LNCAP (cell line): ENCODE measurements around the gene TMEM156.

ENCODE experiments used
- CTCF ChIP-seq: fragments of 450-650 bp; IDR thresholded peaks from 2 replicates; pipeline ENCODE4 v1.5.1; 2017; ENCODE audit warnings: mild to moderate bottlenecking

Gene TMEM156

GRCh38 chr4:38950734-38951133 lies 81.5 kb downstream of the TMEM156 start:
- TF ChIP-seq CTCF: no peak

GRCh38 chr4:38950159-38950558 lies 82.0 kb downstream of the TMEM156 start:
- no peak for TF ChIP-seq CTCF

GRCh38 chr4:38949411-38950051 lies 82.7 kb downstream of the TMEM156 start:
- no peak for TF ChIP-seq CTCF

GRCh38 chr4:38948551-38948950 lies 83.7 kb downstream of the TMEM156 start:
- TF ChIP-seq CTCF: no peak

- no peak for TF ChIP-seq CTCF
These were observed 85.3 kb downstream of the TMEM156 start for GRCh38 chr4:38946919-38947318.

GRCh38 chr4:38944440-38944839 lies 87.8 kb downstream of the TMEM156 start:
- TF ChIP-seq CTCF: no peak

GRCh38 chr4:38943343-38943742 lies 88.9 kb downstream of the TMEM156 start:
- no peak for TF ChIP-seq CTCF

GRCh38 chr4:38940476-38940875 lies 91.7 kb downstream of the TMEM156 start:
- TF ChIP-seq CTCF: no peak
